ENCODE measurements around the gene ZCCHC3. TPM values are rescaled to one million over a fixed set of nuclear protein-coding genes. Genes with fewer than 3 reads are reported as not detected.

Gene ZCCHC3
- total RNA-seq, 1 experiment from 2014 or later = 43.6 TPM

GRCh38 chr20:316316-317068 lies 19.1 kb downstream of the ZCCHC3 start:
- POLR2A ChIA-PET = no interaction called here
- no peak for ATAC-seq
- Mint-ChIP-seq H3K36me3 (peaks cover 15% of the 10 kb centered on the region), H3K9me3 (peaks cover 5% of the 10 kb centered on the region), H3K27ac (no peak overlapping the region), H3K4me1 (peaks cover 11% of the 10 kb centered on the region), H3K27me3 (ENCODE audit: low read depth) (no peaks in the 10 kb centered on the region; the same call in 1 of the 2 replicates), H3K4me3 (no peak overlapping the region)
- DNase-seq (ENCODE audit: low spot score) = no peak
- CTCF ChIA-PET = no interaction called here
- TF ChIP-seq PREB (CRISPR knock-in tag; IDR thresholded peaks at IDR 0.05; ENCODE audit: borderline replicate concordance) (no peak), CREB1 (CRISPR knock-in tag; IDR thresholded peaks at IDR 0.05) (no peak), NFATC4 (CRISPR knock-in tag; IDR thresholded peaks at IDR 0.05) (no peak), ZNF512 (CRISPR knock-in tag; IDR thresholded peaks at IDR 0.05; ENCODE audit: borderline replicate concordance) (no peak), ETV6 (CRISPR knock-in tag; IDR thresholded peaks at IDR 0.05) (no peak), ZNF425 (CRISPR knock-in tag; conservative IDR thresholded peaks at IDR 0.05) (no peak), TEAD4 (CRISPR knock-in tag; IDR thresholded peaks at IDR 0.05) (no peak), NR1H2 (CRISPR knock-in tag; IDR thresholded peaks at IDR 0.05) (no peak), ATF1 (CRISPR knock-in tag; IDR thresholded peaks at IDR 0.05) (no peak), FOXP4 (CRISPR knock-in tag; IDR thresholded peaks at IDR 0.05) (no peak), HMGA2 (CRISPR knock-in tag; IDR thresholded peaks at IDR 0.05) (no peak), MXD4 (CRISPR knock-in tag; IDR thresholded peaks at IDR 0.05; ENCODE audit: borderline replicate concordance) (no peak), JAZF1 (CRISPR knock-in tag; IDR thresholded peaks at IDR 0.05) (no peak), JUN (CRISPR knock-in tag; IDR thresholded peaks at IDR 0.05) (no peak), CBFB (CRISPR knock-in tag; IDR thresholded peaks at IDR 0.05; ENCODE audit: low read depth) (no peak), NFYB (CRISPR knock-in tag; conservative IDR thresholded peaks at IDR 0.05; ENCODE audit: low read depth) (no peak), RORB (CRISPR knock-in tag; IDR thresholded peaks at IDR 0.05) (no peak), ZBTB43 (CRISPR knock-in tag; IDR thresholded peaks at IDR 0.05) (no peak)

Measured in WTC11 (cell line).